ENCODE data around the gene MBP. TPM values are rescaled to one million over a fixed set of nuclear protein-coding genes. Genes with fewer than 3 reads are reported as not detected.

MBP gene
- total RNA-seq, 4 donors from 2014 or later: 28.6 to 55.0 (median 50.4) TPM

DNA sequence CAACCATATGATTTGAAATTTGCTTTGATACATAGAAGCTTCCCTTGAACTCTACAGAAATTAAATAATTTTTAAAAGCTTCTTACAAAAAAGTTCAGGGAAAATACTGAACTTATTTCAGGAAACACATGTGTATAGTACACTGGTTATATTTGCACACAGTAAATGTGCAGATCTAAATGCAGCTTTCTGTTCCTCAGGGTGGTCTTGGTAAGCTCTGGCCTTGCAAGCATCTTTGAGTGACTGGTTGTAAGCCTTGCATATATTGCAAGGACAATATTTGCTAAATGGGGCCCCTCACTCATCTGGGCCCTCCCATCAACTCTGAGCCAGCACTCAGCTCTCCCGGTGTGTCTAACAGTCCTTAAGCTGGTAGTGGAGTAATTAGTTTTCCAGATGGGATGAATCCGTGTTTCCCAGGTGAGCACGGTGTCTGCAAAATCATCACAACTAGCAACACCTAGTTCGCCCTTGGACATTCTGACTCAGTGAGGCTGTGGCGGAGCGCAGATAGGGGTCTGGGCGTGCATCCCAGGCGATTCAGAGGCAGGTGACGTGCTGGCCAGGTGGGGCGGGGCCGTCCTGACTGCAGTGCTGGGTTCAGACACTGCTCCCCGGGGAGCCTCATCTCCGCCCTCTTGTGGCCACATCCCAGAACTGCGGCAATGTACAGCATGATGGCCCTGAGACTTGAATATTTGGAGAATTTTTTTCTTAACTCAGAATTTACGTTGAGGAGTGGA is 149.6 kb downstream of the MBP start:
- intact Hi-C loops (cut with DNase I; ENCODE audit: low total_unique reads): loop anchor here (2.0 kb wide), 2 partner anchors 60 to 180 kb away; no protein-coding TSS in a partner anchor
- Histone ChIP-seq H3K27me3 (no peaks in the 10 kb centered on the region), H3K9me3 (no peaks in the 10 kb centered on the region), H3K4me1 (peaks cover under 1 to 2% of the 10 kb centered on the region in 2 donors), H3K27ac (no peak overlapping the region), H3K4me3 (no peak overlapping the region), H3K36me3 (no peaks in the 10 kb centered on the region)
- peak; percentile 37 to 73 for DNase-seq
- ATAC-seq: peak; percentile 66 to 73
- TF ChIP-seq, protein P1, sequence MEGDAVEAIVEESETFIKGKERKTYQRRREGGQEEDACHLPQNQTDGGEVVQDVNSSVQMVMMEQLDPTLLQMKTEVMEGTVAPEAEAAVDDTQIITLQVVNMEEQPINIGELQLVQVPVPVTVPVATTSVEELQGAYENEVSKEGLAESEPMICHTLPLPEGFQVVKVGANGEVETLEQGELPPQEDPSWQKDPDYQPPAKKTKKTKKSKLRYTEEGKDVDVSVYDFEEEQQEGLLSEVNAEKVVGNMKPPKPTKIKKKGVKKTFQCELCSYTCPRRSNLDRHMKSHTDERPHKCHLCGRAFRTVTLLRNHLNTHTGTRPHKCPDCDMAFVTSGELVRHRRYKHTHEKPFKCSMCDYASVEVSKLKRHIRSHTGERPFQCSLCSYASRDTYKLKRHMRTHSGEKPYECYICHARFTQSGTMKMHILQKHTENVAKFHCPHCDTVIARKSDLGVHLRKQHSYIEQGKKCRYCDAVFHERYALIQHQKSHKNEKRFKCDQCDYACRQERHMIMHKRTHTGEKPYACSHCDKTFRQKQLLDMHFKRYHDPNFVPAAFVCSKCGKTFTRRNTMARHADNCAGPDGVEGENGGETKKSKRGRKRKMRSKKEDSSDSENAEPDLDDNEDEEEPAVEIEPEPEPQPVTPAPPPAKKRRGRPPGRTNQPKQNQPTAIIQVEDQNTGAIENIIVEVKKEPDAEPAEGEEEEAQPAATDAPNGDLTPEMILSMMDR (IDR thresholded peaks at IDR 0.05 in 4 of 5, conservative IDR thresholded peaks at IDR 0.05 in 1 of 5): peak; percentile 73 to 90 (median 86)
- TF ChIP-seq POLR2A (IDR thresholded peaks at IDR 0.05): no peak
- in situ Hi-C loops (cut with MboI; ENCODE audit: low sequenced_read_pairs in 4 of 4): loop anchor here in 3 of 4 donors (5.0 to 25.0 kb wide), 5 partner anchors 58 to 229 kb away; partner anchors contain the start of gene ZNF236 (in 1 of the 3)

GRCh38 chr18:76982038-76982437 is 150.5 kb downstream of the MBP start:
- TF ChIP-seq, protein P1 (IDR thresholded peaks at IDR 0.05 in 4 of 5, conservative IDR thresholded peaks at IDR 0.05 in 1 of 5): no peak
- TF ChIP-seq POLR2A (IDR thresholded peaks at IDR 0.05): no peak
- no peak overlapping the region for H3K27ac ChIP-seq
- no peaks in the 10 kb centered on the region for H3K9me3 ChIP-seq
- intact Hi-C loops (cut with DNase I; ENCODE audit: low total_unique reads): loop anchor here (2.0 kb wide), 2 partner anchors 59 to 179 kb away; no protein-coding TSS in a partner anchor
- ATAC-seq: no peak
- in situ Hi-C loops (cut with MboI; ENCODE audit: low sequenced_read_pairs in 4 of 4): loop anchor here in 3 of 4 donors (5.0 to 25.0 kb wide), 5 partner anchors 57 to 230 kb away; partner anchors contain the start of gene ZNF236 (in 1 of the 3)
- H3K27me3 ChIP-seq: no peaks in the 10 kb centered on the region
- no peak for DNase-seq
- no peak overlapping the region for H3K4me3 ChIP-seq
- H3K36me3 ChIP-seq: no peaks in the 10 kb centered on the region
- peaks cover 10 to 11% of the 10 kb centered on the region in 2 donors for H3K4me1 ChIP-seq

GRCh38 chr18:76981396-76981968 is 151.1 kb downstream of the MBP start:
- DNase-seq (no peak), ATAC-seq (no peak)
- TF ChIP-seq POLR2A (IDR thresholded peaks at IDR 0.05): no peak
- TF ChIP-seq, protein P1 (IDR thresholded peaks at IDR 0.05 in 4 of 5, conservative IDR thresholded peaks at IDR 0.05 in 1 of 5): no peak
- Histone ChIP-seq H3K9me3 (no peaks in the 10 kb centered on the region), H3K27ac (no peak overlapping the region), H3K36me3 (no peaks in the 10 kb centered on the region), H3K27me3 (no peaks in the 10 kb centered on the region), H3K4me3 (no peak overlapping the region), H3K4me1 (peaks cover 14 to 15% of the 10 kb centered on the region in 2 donors)
- in situ Hi-C loops (cut with MboI; ENCODE audit: low sequenced_read_pairs in 4 of 4): loop anchor here in 3 of 4 donors (5.0 to 25.0 kb wide), 5 partner anchors 57 to 231 kb away; partner anchors contain the start of gene ZNF236 (in 1 of the 3)
- intact Hi-C loops (cut with DNase I; ENCODE audit: low total_unique reads): no loop called here

DNA sequence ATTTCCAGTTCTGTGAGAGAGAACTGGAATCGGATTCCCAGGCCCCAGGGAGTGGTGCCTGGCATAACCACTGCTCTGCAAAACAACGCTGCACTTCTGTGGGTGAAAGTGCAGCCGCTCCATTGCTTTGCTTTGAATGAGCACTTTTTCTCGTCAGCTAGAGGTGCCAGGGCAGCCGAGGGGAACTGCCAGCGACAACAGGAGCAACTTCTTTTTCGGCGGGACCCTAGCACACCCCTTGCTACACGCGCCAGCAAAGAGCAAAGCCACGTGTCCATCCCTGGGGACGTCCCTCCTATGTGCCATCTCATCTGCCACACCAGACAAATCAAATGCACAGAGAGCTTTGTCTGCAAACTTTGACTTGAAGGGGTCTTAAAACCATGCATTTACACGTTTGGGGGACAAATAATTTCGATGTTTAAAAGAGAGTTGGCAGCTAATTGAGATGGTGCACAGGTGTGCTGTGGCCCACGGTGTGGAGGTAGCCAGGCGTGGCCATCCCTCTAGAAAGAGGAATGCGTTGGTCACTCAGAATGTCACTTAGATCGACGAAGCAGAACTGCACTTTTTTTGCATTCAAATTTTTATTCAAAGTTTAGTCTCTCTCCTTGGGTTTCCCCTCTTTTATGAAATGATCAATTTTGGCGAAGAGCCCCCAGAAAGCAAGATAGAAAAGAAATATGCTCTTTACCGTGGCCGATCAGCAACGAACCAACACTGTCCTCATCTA is 151.8 kb downstream of the MBP start:
- Histone ChIP-seq H3K36me3 (no peaks in the 10 kb centered on the region), H3K27me3 (no peaks in the 10 kb centered on the region), H3K4me1 (peaks cover 14 to 15% of the 10 kb centered on the region in 2 donors), H3K4me3 (no peak overlapping the region), H3K27ac (no peak overlapping the region), H3K9me3 (no peaks in the 10 kb centered on the region)
- ATAC-seq: no peak
- TF ChIP-seq, protein P1 (IDR thresholded peaks at IDR 0.05 in 4 of 5, conservative IDR thresholded peaks at IDR 0.05 in 1 of 5): no peak
- DNase-seq: no peak
- in situ Hi-C loops (cut with MboI; ENCODE audit: low sequenced_read_pairs in 4 of 4): loop anchor here in 3 of 4 donors (5.0 to 25.0 kb wide), 5 partner anchors 56 to 231 kb away; partner anchors contain the start of gene ZNF236 (in 1 of the 3)
- intact Hi-C loops (cut with DNase I; ENCODE audit: low total_unique reads): no loop called here

All from gastrocnemius medialis (tissue), 4 donors.